Neural cell (in vitro differentiated cells): ENCODE results near the gene ZNF14. TPM values are rescaled to one million over a fixed set of nuclear protein-coding genes. Genes with fewer than 3 reads are reported as not detected.

Source experiments
- polyA plus RNA-seq: library from polyadenylated mRNA; depleted of rRNA; stranded (reverse); fragments of >200 nt; gene quantifications from 2 replicates; pipeline ENCODE4 v1.2.3, GENCODE V29; 2014
- small RNA-seq, 3 experiments: library from RNA; depleted of rRNA; stranded (forward); fragments of <200 nt; gene quantifications; one replicate each; pipeline ENCODE3, GENCODE V24; 2012

The ZNF14 gene
- polyA plus RNA-seq, 1 donor from 2014 or later = 8.2 TPM

Small RNA genes within 50 kb of the gene (small RNA-seq; reads per million reads assigned to genes)
- gene AC011458.2 (0 reads per million in 3 experiments), gene AC011477.5 (0 reads per million in 3 experiments)

Other genes with a start within 250 kb of the ZNF14 start
- 4.5 and 5.3 TPM in 2 replicates for gene TSSK6, start 217.6 kb downstream of the ZNF14 start, polyA plus RNA-seq
- gene NDUFA13, start 216.9 kb downstream of the ZNF14 start, polyA plus RNA-seq = 266 and 308 TPM in 2 replicates
- 26.9 and 28.1 TPM in 2 replicates for gene YJEFN3, start 204.2 kb downstream of the ZNF14 start, polyA plus RNA-seq
- 0.60 and 0.84 TPM in 2 replicates for gene CILP2, start 194.8 kb downstream of the ZNF14 start, polyA plus RNA-seq
- gene PBX4, start 114.4 kb downstream of the ZNF14 start, polyA plus RNA-seq = 7.5 and 8.1 TPM in 2 replicates
- 77.1 and 115 TPM in 2 replicates for gene LPAR2, start 104.9 kb downstream of the ZNF14 start, polyA plus RNA-seq
- 18.4 and 31.2 TPM in 2 replicates for gene GMIP, start 89.5 kb downstream of the ZNF14 start, polyA plus RNA-seq
- gene ATP13A1, start 69.4 kb downstream of the ZNF14 start, polyA plus RNA-seq = 51.6 and 63.5 TPM in 2 replicates
- 12.2 and 12.3 TPM in 2 replicates for gene ZNF101, start 64.3 kb downstream of the ZNF14 start, polyA plus RNA-seq
- gene ZNF506, start 88.6 kb upstream of the ZNF14 start, polyA plus RNA-seq = 95.5 and 107 TPM in 2 replicates
- gene ZNF253, start 132.8 kb upstream of the ZNF14 start, polyA plus RNA-seq = 25.9 and 26.7 TPM in 2 replicates
- gene ZNF93, start 167.8 kb upstream of the ZNF14 start, polyA plus RNA-seq = 14.9 and 20.4 TPM in 2 replicates